ENCODE data around the gene TAL1.
"Not testable (repeated sequence)": the region's sequence is repeated elsewhere in the genome, so short reads cannot be mapped to it uniquely, and the experiment has no call there.

TAL1 gene

DNA sequence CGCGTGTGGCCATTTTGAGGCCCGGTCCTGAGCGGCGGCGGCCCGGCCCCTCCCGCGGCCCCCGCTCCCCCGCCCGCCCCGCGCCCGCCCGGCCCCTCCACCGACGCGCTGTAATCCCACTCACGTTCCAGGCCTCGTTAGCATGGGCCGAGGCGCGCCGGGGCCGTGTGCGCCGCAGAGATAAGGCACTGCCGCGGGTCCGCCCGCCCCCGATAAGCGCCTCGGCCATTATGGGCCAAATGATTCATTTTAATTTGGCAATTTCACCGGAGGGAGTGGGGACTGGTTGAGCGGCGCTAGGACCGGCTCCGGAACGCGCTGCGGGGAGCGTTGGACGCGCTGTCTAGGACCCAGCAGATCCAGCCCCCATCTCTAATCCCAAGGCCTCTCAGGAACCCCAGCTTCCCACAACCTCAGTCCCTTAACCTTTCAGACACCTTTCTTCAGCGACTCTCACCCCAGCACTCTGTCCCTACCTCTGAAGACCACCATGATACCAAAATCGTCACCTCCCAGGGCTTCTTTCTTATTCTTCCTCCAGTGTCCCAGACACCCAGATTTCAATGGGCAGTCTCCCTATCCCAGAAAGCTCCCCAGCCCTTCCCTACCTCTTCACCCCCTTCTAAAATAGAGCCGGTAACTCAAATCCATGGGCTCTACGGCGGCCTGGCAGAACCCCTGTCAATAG is at the start of gene TAL1:
Gene TAL1 (minus strand): TSS at position 39 of the 688 bp plus-strand sequence. CDS start 6,337 bp downstream, outside the sequence.
- H3K4me3 ChIP-seq (ENCODE audit: low read depth in 1 of 2, low read length in 1 of 2), result peak within 1 kb of the TSS; percentile 62 to 70
- H3K27ac ChIP-seq, result no peak within 1 kb of the TSS
- TF ChIP-seq, protein P1, sequence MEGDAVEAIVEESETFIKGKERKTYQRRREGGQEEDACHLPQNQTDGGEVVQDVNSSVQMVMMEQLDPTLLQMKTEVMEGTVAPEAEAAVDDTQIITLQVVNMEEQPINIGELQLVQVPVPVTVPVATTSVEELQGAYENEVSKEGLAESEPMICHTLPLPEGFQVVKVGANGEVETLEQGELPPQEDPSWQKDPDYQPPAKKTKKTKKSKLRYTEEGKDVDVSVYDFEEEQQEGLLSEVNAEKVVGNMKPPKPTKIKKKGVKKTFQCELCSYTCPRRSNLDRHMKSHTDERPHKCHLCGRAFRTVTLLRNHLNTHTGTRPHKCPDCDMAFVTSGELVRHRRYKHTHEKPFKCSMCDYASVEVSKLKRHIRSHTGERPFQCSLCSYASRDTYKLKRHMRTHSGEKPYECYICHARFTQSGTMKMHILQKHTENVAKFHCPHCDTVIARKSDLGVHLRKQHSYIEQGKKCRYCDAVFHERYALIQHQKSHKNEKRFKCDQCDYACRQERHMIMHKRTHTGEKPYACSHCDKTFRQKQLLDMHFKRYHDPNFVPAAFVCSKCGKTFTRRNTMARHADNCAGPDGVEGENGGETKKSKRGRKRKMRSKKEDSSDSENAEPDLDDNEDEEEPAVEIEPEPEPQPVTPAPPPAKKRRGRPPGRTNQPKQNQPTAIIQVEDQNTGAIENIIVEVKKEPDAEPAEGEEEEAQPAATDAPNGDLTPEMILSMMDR (IDR thresholded peaks at IDR 0.05), result no peak
- no peaks in the 10 kb centered on the region for H3K36me3 ChIP-seq
- peaks cover 19 to 32% of the 10 kb centered on the region in 2 experiments for H3K4me1 ChIP-seq (ENCODE audit: control insufficient read depth in 1 of 2, insufficient read depth in 1 of 2, low read depth in 1 of 2, low read length in 1 of 2)
- peaks cover 100% of the 10 kb centered on the region for H3K27me3 ChIP-seq
- no peaks in the 10 kb centered on the region for H3K9me3 ChIP-seq

DNA sequence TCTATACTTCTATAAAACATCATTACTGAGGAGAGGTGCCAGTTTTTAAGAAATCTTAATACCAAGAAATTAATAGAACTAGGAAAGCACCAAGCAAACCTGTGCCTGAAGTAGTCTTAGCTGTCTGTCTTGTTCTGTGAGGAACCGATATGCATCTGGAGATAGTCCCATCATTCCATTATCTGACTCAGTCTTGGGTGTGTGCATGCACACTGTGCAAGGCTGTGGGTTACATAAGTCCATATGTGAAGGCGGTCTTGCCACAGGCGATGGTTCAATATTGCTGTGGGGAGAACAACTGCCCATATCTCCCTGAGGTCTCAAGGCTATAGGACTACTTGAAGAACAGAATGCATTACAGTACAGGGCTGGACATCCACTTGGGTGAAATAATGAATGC is 48.1 kb upstream of the TAL1 start:
- H3K4me3 ChIP-seq (ENCODE audit: low read depth in 1 of 2, low read length in 1 of 2), result no peak overlapping the region
- no peaks in the 10 kb centered on the region for H3K9me3 ChIP-seq
- no peak overlapping the region for H3K27ac ChIP-seq
- no peaks in the 10 kb centered on the region for H3K4me1 ChIP-seq (ENCODE audit: control insufficient read depth in 1 of 2, insufficient read depth in 1 of 2, low read depth in 1 of 2, low read length in 1 of 2)
- TF ChIP-seq, protein P1 (IDR thresholded peaks at IDR 0.05), result no peak
- peaks cover 40% of the 10 kb centered on the region for H3K36me3 ChIP-seq
- no peaks in the 10 kb centered on the region for H3K27me3 ChIP-seq

DNA sequence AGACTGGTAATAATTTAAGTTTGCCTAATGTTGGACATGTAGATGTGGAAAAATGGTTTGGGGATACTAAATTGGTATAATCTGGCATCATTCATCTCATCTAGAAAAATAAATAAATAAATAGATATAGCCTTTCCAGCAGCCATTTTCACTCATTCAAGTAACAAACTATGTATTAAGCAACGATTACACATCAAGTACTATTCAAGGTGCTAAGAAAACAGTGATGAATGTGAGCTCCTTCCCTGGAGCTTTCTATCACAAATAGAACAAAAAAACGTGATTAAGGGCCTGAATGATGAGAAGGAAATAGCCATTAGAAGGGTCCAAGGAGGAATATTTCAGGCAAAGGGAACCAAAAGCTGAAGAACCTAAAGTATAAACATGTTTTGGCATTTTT is 44.8 kb upstream of the TAL1 start:
- TF ChIP-seq, protein P1 (IDR thresholded peaks at IDR 0.05), result no peak
- Histone ChIP-seq H3K27ac (no peak overlapping the region), H3K36me3 (peaks cover 25% of the 10 kb centered on the region), H3K4me1 (ENCODE audit: control insufficient read depth in 1 of 2, insufficient read depth in 1 of 2, low read depth in 1 of 2, low read length in 1 of 2) (no peaks in the 10 kb centered on the region), H3K27me3 (no peaks in the 10 kb centered on the region), H3K9me3 (no peaks in the 10 kb centered on the region), H3K4me3 (ENCODE audit: low read depth in 1 of 2, low read length in 1 of 2) (no peak overlapping the region)

DNA sequence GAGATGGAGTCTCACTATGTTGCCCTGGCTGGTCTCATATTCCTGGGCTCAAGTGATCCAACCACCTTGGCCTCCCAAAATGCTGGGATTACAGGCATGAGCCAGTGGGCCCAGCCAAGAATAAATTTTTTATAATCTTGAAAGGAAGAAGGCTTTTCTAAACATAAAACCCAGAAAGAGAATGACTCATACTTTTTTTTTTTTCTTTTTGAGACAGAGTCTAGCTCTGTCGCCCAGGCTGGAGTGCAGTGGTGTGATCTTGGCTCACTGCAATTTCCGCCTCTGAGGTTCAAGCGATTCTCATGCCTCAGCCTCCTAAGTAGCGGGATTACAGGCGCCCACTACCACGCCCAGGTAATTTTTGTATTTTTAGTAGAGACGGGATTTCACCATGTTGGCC is 43.8 kb upstream of the TAL1 start:
- H3K27ac ChIP-seq; H3K4me1 ChIP-seq (ENCODE audit: control insufficient read depth in 1 of 2, insufficient read depth in 1 of 2, low read depth in 1 of 2, low read length in 1 of 2); H3K27me3 ChIP-seq; H3K4me3 ChIP-seq (ENCODE audit: low read depth in 1 of 2, low read length in 1 of 2); H3K9me3 ChIP-seq: not testable (repeated sequence)
- H3K36me3 ChIP-seq, result peaks cover 25% of the 10 kb centered on the region

DNA sequence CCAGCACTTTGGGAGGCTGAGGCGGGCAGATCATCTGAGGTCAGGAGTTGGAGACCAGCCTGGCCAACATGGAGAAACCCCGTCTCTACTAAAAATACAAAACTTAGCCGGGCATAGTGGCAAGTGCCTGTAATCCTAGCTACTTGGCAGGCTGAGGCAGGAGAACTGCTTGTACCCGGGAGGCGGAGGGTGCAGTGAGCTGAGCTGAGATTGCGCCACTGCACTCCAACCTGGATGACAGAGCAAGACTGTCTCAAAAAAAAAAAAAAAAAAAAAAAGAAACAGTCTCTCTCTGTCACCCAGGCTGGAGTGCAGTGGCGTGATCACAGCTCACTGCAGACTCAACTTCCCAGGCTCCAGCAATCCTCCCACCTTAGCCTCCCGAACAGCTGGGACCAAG is 33.5 kb upstream of the TAL1 start:
- not testable (repeated sequence) for H3K27me3 ChIP-seq; H3K4me3 ChIP-seq (ENCODE audit: low read depth in 1 of 2, low read length in 1 of 2); H3K27ac ChIP-seq; H3K4me1 ChIP-seq (ENCODE audit: control insufficient read depth in 1 of 2, insufficient read depth in 1 of 2, low read depth in 1 of 2, low read length in 1 of 2); H3K9me3 ChIP-seq
- peaks cover 33% of the 10 kb centered on the region for H3K36me3 ChIP-seq

DNA sequence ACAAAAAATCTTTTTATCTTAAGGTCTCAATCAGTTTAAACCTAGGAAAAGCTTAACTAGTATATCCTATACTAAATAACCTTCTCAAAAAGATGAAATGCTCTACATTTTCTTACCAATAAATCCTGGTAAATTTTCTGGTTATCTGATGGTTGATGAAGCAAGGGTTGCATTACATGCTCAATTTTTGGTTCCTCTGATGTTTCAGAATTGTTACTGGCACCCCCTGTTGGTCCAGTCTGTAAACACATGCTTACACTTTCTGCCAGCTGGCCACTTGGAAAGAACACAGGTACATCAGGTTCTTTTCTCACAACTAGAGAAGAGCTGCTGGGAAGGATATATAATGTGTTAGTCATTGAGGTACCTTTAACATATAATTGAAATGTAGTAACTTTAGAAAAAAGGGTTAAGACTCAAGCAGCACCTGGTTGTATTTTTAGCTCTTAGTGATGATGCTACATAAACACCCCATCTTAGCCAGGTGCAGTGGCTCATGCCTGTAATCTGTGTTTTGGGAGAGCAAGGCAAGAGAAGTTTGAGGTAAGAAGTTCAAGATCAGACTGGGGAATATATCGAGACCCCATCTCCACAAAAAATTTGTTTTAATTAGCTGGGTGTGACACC is 30.9 kb upstream of the TAL1 start:
- Histone ChIP-seq H3K9me3 (no peaks in the 10 kb centered on the region), H3K27me3 (no peaks in the 10 kb centered on the region), H3K4me3 (ENCODE audit: low read depth in 1 of 2, low read length in 1 of 2) (no peak overlapping the region), H3K4me1 (ENCODE audit: control insufficient read depth in 1 of 2, insufficient read depth in 1 of 2, low read depth in 1 of 2, low read length in 1 of 2) (no peaks in the 10 kb centered on the region), H3K36me3 (peaks cover 42% of the 10 kb centered on the region), H3K27ac (no peak overlapping the region)
- TF ChIP-seq, protein P1 (IDR thresholded peaks at IDR 0.05), result no peak

All from neutrophil (primary cell).